Common myeloid progenitor, CD34-positive (primary cell): ENCODE data around the gene KIF1A.

Experiments used
- CTCF ChIA-PET: fragments of 350-600 bp; sonication (Branson Sonifier 250); formaldehyde crosslinking; loops from one replicate; lab custom pipeline; 2021; ENCODE audit warnings: antibody characterized with exemption; lab: Charles Lee
- POLR2A ChIA-PET: fragments of 350-600 bp; sonication (Branson Sonifier 250); formaldehyde crosslinking; loops from one replicate; lab custom pipeline; 2021; ENCODE audit warnings: antibody characterized with exemption; lab: Charles Lee
- DNase-seq, 3 donors: peaks; one replicate each; pipeline versions ENCODE4 v3.0.0 to v3.0.0-alpha.2; 2013
- H3K27ac ChIP-seq, 2 experiments: 1 replicate in 1 of 2; 2 replicates in 1 of 2; pipeline ENCODE4 v1.7.0; 2013; ENCODE audit warnings: inconsistent platforms in 2 of 2, low read length in 2 of 2, mild to moderate bottlenecking in 2 of 2, low read depth in 1 of 2, moderate library complexity in 1 of 2; ENCODE audit not compliant: severe bottlenecking in 2 of 2, insufficient read depth in 1 of 2, poor library complexity in 1 of 2
- H3K27me3 ChIP-seq, 5 experiments: replicated peaks in 2 of 5; 1 replicate in 3 of 5; 2 replicates in 2 of 5; pipeline versions ENCODE4 v1.6.1 to v1.7.0; 2013; ENCODE audit warnings: low read length in 4 of 5, mild to moderate bottlenecking in 2 of 5, moderate library complexity in 2 of 5, inconsistent platforms in 1 of 5; ENCODE audit not compliant: insufficient read depth in 5 of 5, control insufficient read depth in 4 of 5
- H3K36me3 ChIP-seq, 4 experiments: 1 replicate in 2 of 4; 2 replicates in 2 of 4; pipeline versions ENCODE4 v1.6.1 to v1.7.0; 2013; ENCODE audit warnings: low read length in 3 of 4, control low read depth in 1 of 4, mild to moderate bottlenecking in 1 of 4; ENCODE audit not compliant: control insufficient read depth in 4 of 4, insufficient read depth in 4 of 4
- H3K4me1 ChIP-seq, 4 experiments: 1 replicate in 3 of 4; 2 replicates in 1 of 4; pipeline versions ENCODE4 v1.6.1 to v1.7.1; 2013; ENCODE audit warnings: low read length in 3 of 4, mild to moderate bottlenecking in 3 of 4, control low read depth in 1 of 4, inconsistent platforms in 1 of 4, moderate library complexity in 1 of 4; ENCODE audit not compliant: control insufficient read depth in 4 of 4, insufficient read depth in 4 of 4; ENCODE audit errors: control extremely low read depth in 1 of 4
- H3K4me3 ChIP-seq, 7 experiments: 1 replicate in 4 of 7; 2 replicates in 3 of 7; pipeline versions ENCODE4 v1.5.1 to v1.7.0; 2013; ENCODE audit warnings: mild to moderate bottlenecking in 7 of 7, low read length in 6 of 7, moderate library complexity in 6 of 7, inconsistent platforms in 2 of 7, low read depth in 2 of 7, control low read depth in 1 of 7; ENCODE audit not compliant: insufficient read depth in 4 of 7, control insufficient read depth in 1 of 7; ENCODE audit errors: extremely low read depth in 1 of 7
- H3K9me3 ChIP-seq, 5 experiments: 1 replicate in 4 of 5; 2 replicates in 1 of 5; pipeline versions ENCODE4 v1.6.1 to v1.7.1; 2013; ENCODE audit warnings: low read length in 4 of 5, mild to moderate bottlenecking in 2 of 5, inconsistent platforms in 1 of 5, low read depth in 1 of 5, moderate library complexity in 1 of 5; ENCODE audit not compliant: control insufficient read depth in 4 of 5, insufficient read depth in 2 of 5; ENCODE audit errors: control extremely low read depth in 1 of 5
- WGBS: methylation state at CpG from one replicate; pipeline ENCODE4 v1.1.5; 2013; ENCODE audit not compliant: insufficient coverage; 5-methylcytosine and 5-hydroxymethylcytosine counted together

The KIF1A gene

DNA sequence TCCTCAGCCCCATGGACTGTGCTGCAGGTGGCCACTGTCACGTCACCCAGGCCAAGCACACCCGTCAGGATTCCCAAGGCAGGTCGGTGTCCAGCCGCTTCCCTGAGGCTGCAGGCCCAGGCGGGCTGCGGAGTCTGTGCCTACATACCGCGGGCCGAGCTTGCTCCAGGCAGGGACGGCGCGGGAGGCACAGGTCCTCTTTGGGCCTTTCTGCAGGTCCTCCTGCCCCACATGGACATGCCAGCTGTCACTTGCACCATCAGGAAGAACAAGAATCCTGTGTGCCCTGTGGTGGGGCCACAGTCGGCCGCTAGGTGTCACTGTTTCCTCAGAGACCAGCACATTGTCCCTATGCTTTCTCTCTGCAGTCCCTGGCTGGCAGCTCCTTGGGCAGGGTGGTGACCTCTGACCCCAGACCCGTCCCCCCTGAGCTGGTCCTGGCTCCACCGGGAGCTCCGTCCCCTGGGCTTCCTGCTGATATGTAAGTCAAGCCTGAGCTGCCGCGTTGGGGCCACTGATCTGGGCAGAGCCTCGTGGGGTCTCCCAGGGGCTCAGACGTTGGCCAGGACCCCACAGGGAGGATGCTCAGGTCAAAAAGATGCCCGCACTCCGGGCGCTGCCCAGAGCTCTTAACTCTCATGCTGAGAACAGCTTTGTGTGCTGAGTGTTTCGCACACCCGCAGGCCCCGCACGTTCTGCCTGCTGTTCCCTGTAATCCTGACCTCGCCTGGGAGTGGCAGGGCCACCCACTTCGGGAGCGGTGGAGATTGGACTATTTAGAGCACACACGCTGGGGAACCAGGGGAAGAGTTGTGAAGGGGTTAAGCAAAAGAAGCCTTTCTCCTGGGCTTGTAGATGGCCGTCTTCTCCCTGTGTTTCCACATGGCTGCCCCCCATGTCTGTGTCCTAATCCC is 31.3 kb upstream of the KIF1A start:
- Histone ChIP-seq H3K27ac (no peak overlapping the region), H3K4me3 (no peak overlapping the region), H3K9me3 (peaks cover 0 to 14% (median 10%) of the 10 kb centered on the region in 5 experiments), H3K27me3 (no peaks in the 10 kb centered on the region), H3K4me1 (no peaks in the 10 kb centered on the region), H3K36me3 (no peaks in the 10 kb centered on the region)
- ChIA-PET CTCF (interaction anchor here (0.6 to 3.1 kb wide), 17 partner anchors 10 to 808 kb away, joined by 3 to 20 read pairs (median 3); no protein-coding TSS in a partner anchor), POLR2A (no interaction called here)
- 54% methylated on average over 29 of the region's 33 CpGs for WGBS
- DNase-seq = peak; percentile 75 to 86 (median 77)

DNA sequence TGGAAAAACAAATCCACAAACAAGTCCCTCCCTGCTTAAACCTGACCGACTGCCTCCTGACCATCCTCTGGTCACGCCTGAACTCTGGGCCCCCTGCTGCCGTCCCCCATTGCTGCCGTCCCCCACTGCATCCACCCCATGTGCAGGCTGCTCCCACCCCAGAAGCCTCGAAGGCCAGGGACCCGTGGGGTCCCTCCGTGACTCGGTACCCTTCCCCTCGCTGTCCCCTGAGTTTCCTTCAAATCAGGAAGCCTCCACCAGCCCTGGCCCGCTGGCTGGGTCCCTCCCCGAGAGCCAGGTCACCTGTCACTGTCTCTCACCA is 30.7 kb upstream of the KIF1A start:
- DNase-seq = no peak
- ChIA-PET POLR2A (no interaction called here), CTCF (interaction anchor here (1.0 to 3.1 kb wide), 11 partner anchors 10 to 809 kb away, joined by 3 to 20 read pairs (median 6); no protein-coding TSS in a partner anchor)
- Histone ChIP-seq H3K9me3 (peaks cover 0 to 14% (median 10%) of the 10 kb centered on the region in 5 experiments), H3K27me3 (no peaks in the 10 kb centered on the region), H3K27ac (no peak overlapping the region), H3K4me3 (no peak overlapping the region), H3K36me3 (no peaks in the 10 kb centered on the region), H3K4me1 (no peaks in the 10 kb centered on the region)
- 73% methylated on average over 10 of the region's 11 CpGs for WGBS

DNA sequence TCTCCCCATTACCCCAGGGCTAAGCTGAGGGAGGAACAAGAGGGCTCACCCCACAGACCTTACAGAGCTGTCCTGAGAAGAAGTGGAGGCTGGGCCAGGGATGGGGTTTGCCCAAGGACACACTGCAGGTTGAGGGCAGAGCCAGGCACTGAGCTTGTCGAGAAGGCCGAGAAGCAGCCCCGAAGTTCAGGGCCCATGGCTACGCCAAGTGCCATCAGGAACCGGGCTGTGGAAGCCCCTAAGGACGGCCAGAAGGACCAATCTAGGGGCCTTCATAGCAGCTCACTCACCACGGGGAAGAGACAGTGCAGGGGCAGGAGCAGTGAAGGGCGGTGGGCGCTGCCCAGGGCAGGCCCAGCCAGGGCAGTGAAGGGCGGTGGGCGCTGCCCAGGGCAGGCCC is 30.0 kb upstream of the KIF1A start:
- CTCF ChIA-PET = interaction anchor here (0.6 to 1.3 kb wide), 2 partner anchors 10 to 44 kb away, joined by 3 to 8 read pairs; no protein-coding TSS in a partner anchor
- H3K27me3 ChIP-seq = no peaks in the 10 kb centered on the region
- POLR2A ChIA-PET = no interaction called here
- H3K36me3 ChIP-seq = no peaks in the 10 kb centered on the region
- no peak overlapping the region for H3K27ac ChIP-seq
- H3K4me1 ChIP-seq = no peaks in the 10 kb centered on the region
- peaks cover 0 to 11% (median 8%) of the 10 kb centered on the region in 5 experiments for H3K9me3 ChIP-seq
- H3K4me3 ChIP-seq = no peak overlapping the region
- no peak for DNase-seq
- 93% methylated on average over 6 of the region's 11 CpGs for WGBS

DNA sequence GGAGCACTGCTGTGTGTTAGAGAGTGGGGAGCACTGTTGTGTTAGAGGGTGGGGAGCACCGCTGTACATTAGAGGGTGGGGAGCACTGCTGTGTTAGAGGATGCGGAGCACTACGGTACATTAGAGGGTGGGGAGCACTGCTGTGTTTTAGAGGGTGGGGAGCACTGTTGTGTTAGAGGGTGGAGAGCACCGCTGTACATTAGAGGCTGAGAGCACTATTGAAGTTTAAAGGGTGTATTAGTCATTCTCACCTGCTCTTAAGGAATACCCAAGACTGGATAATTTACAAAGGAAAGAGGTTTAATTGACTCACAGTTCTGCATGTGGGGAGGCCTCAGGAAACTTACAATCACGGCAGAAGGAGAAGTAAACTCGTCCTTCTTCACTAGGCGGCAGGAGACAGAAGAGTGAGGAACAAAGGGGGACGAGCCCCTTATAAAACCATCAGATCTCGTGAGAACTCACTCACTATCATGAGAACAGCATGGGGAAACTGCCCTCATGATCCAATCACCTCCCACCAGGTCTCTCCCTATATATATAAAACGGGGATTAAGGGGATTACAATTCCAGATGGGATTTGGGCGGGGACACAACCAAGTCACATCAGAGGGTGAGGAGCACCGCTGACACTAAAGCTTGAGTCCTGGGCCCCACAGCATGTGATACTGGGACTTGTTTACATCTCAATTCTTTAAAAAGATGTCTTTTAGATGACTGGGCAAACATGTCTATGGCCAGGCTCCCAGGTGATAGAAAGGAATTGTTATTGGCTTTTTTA is 29.1 kb upstream of the KIF1A start:
- peaks cover 0 to 5% (median 2%) of the 10 kb centered on the region in 5 experiments for H3K9me3 ChIP-seq
- no peak overlapping the region for H3K27ac ChIP-seq
- H3K27me3 ChIP-seq = peaks cover 0 to 2% (median 0%) of the 10 kb centered on the region in 5 experiments
- POLR2A ChIA-PET = no interaction called here
- no peak overlapping the region for H3K4me3 ChIP-seq
- CTCF ChIA-PET = interaction anchor here (0.6 to 1.3 kb wide), 2 partner anchors 9 to 43 kb away, joined by 3 to 8 read pairs; no protein-coding TSS in a partner anchor
- H3K4me1 ChIP-seq = no peaks in the 10 kb centered on the region
- DNase-seq = peak in 1 of 3 donors; percentile 25
- WGBS = 70% methylated on average over 5 of the region's 12 CpGs
- no peaks in the 10 kb centered on the region for H3K36me3 ChIP-seq

DNA sequence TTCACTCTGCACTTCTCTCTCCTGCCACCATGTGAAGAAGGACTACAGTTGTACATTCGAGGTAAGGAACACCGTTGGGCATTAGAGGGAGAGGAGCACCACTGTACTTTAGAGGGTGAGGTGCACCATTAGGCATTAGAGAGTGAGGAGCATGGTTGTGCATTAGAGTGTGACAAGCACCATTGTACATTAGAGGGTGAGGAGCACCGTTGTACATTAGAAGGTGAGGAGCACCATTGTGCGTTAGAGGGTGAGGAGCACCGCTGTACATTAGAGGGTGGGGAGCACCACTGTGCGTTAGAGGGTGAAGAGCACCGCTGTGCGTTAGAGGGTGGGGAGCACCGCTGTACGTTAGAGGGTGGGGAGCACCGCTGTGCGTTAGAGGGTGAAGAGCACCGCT is 27.8 kb upstream of the KIF1A start:
- ChIA-PET CTCF (no interaction called here), POLR2A (no interaction called here)
- peak in 1 of 3 donors; percentile 31 for DNase-seq
- no peak overlapping the region for H3K27ac ChIP-seq
- H3K36me3 ChIP-seq = no peaks in the 10 kb centered on the region
- peaks cover 0 to 4% (median 0%) of the 10 kb centered on the region in 5 experiments for H3K27me3 ChIP-seq
- no peak overlapping the region for H3K4me3 ChIP-seq
- WGBS = 91% methylated on average over 4 of the region's 13 CpGs
- H3K4me1 ChIP-seq = no peaks in the 10 kb centered on the region
- H3K9me3 ChIP-seq = peaks cover 0 to 4% (median 3%) of the 10 kb centered on the region in 5 experiments

DNA sequence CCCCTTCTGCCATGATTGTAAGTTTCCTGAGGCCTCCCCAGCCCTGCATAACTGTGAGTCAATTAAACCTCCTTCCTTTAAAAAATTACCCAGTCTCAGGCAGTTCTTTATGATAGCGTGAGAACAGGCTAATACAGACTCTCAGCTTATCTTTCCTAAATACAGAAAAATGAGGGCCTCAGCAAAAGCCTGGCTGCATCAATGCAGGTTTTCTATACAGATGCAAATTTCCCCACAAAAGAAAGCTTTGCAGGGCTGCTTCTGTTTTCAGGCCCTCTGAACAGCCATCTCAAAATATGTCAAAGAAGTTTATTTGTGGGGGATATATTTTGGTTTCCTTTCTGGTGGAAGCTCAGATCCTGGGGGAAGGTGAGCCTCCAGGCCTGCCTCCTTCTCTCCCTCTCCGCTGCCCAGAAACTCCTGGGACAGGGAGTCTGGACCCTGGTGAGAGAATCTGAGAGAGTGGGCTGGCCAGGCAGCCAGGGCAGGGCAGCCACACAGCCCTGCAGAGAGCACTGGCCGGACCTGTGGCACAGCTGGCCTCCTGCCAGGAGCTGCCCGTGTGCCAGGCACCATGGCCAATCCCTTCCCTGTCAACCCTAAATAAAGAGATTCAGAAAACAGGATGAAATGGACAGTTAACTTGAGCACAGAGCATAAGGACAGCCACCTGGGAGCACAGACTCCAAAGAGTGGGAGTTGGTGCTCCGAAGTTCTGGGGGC is 27.0 kb upstream of the KIF1A start:
- no peaks in the 10 kb centered on the region for H3K4me1 ChIP-seq
- H3K27me3 ChIP-seq = peaks cover 0 to 4% (median 0%) of the 10 kb centered on the region in 5 experiments
- H3K27ac ChIP-seq = no peak overlapping the region
- ChIA-PET POLR2A (no interaction called here), CTCF (interaction anchor here (1.1 kb wide), 1 partner anchor 11 kb away, joined by 5 read pairs; no protein-coding TSS in a partner anchor)
- peaks cover 0 to 4% (median 3%) of the 10 kb centered on the region in 5 experiments for H3K9me3 ChIP-seq
- H3K4me3 ChIP-seq = no peak overlapping the region
- WGBS = 100% methylated on average over 1 of the region's 5 CpGs
- DNase-seq = no peak
- H3K36me3 ChIP-seq = no peaks in the 10 kb centered on the region
